ENCODE data around the gene COG6. TPM values are rescaled to one million over a fixed set of nuclear protein-coding genes. Genes with fewer than 3 reads are reported as not detected.

The COG6 gene
- total RNA-seq, 1 donor from 2014 or later = 32.7 TPM

Other genes with a start within 250 kb of the COG6 start
- 0.45 and 0.84 TPM in 2 replicates for gene LHFPL6, start 52.5 kb upstream of the COG6 start, total RNA-seq